ENCODE data around the gene USP51.
"Not testable (repeated sequence)": the region's sequence is repeated elsewhere in the genome, so short reads cannot be mapped to it uniquely, and the experiment has no call there.

DNA sequence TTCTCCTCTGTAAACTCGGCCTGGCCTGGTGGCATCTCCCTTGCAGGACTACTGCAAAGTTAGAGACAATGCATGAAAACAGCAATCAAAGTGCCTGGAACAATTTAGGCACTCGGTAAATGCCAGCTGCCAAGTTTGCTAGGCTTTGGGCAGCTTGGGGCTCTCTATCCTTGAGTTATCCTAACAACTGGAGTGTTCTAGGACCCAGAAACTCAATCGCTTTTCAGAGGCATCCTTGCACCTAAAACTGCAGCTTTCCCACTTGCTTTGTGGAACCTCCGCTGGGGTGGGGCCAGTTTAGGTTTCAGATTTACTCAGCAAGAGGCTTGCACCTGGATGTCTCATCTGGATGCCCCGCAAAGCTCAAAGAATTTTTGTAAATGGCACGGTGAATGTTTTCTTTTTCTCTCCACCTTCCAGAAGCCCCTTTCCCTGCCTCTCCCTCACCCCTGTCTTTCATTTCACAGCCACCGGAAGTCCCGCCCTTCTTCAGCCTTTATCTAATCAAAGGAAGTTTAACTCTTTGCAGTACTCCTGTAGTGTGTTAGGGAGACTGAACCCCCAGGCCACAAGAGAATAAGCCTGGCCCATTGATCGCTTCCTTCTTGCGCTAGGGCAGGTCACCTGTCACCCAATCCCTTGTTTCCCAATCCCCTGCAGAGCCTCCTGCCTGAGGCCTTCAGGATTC lies 27.3 kb upstream of the USP51 start:
- TF ChIP-seq RARB (CRISPR knock-in tag; IDR thresholded peaks at IDR 0.05); CSDC2 (CRISPR knock-in tag; IDR thresholded peaks at IDR 0.05); TOX (CRISPR knock-in tag; IDR thresholded peaks at IDR 0.05; ENCODE audit: borderline replicate concordance); ESRRG (CRISPR knock-in tag; IDR thresholded peaks at IDR 0.05): not testable (repeated sequence)
- TF ChIP-seq, protein P1, sequence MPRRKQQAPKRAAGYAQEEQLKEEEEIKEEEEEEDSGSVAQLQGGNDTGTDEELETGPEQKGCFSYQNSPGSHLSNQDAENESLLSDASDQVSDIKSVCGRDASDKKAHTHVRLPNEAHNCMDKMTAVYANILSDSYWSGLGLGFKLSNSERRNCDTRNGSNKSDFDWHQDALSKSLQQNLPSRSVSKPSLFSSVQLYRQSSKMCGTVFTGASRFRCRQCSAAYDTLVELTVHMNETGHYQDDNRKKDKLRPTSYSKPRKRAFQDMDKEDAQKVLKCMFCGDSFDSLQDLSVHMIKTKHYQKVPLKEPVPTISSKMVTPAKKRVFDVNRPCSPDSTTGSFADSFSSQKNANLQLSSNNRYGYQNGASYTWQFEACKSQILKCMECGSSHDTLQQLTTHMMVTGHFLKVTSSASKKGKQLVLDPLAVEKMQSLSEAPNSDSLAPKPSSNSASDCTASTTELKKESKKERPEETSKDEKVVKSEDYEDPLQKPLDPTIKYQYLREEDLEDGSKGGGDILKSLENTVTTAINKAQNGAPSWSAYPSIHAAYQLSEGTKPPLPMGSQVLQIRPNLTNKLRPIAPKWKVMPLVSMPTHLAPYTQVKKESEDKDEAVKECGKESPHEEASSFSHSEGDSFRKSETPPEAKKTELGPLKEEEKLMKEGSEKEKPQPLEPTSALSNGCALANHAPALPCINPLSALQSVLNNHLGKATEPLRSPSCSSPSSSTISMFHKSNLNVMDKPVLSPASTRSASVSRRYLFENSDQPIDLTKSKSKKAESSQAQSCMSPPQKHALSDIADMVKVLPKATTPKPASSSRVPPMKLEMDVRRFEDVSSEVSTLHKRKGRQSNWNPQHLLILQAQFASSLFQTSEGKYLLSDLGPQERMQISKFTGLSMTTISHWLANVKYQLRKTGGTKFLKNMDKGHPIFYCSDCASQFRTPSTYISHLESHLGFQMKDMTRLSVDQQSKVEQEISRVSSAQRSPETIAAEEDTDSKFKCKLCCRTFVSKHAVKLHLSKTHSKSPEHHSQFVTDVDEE (CRISPR knock-in tag; IDR thresholded peaks at IDR 0.05) = not testable (repeated sequence)

Measured in SK-N-SH treated with all-trans-retinoic acid at 6 μM for 48 hours (cell line).